ENCODE measurements around the gene PBX1. TPM values are rescaled to one million over a fixed set of nuclear protein-coding genes. Genes with fewer than 3 reads are reported as not detected.

The PBX1 gene
- total RNA-seq, 4 donors from 2014 or later = 89.6 to 138 (median 112) TPM

GRCh38 chr1:164843743-164844500 lies 284.9 kb downstream of the PBX1 start:
- H3K27ac ChIP-seq (replicated peaks in 1 of 4) = peak overlapping the region in 1 of 4 donors; percentile 16

GRCh38 chr1:164846731-164847691 lies 288.0 kb downstream of the PBX1 start:
- 85% methylated on average over 13 of the region's 13 CpGs for WGBS
- peak; percentile 88 for DNase-seq (ENCODE audit: extremely low spot score)
- intact Hi-C loops (cut with DNase I) = no loop called here
- H3K4me3 ChIP-seq = no peak overlapping the region
- H3K27ac ChIP-seq (replicated peaks in 1 of 4) = peak overlapping the region in 2 of 4 donors; percentile 16 to 33
- H3K36me3 ChIP-seq = peaks cover 12 to 45% (median 19%) of the 10 kb centered on the region in 4 donors
- H3K9me3 ChIP-seq = no peaks in the 10 kb centered on the region
- H3K4me1 ChIP-seq = peaks cover 12 to 46% (median 42%) of the 10 kb centered on the region in 4 donors
- H3K27me3 ChIP-seq = no peaks in the 10 kb centered on the region
- TF ChIP-seq POLR2AphosphoS5 (IDR thresholded peaks at IDR 0.05) (no peak), POLR2A (IDR thresholded peaks at IDR 0.05; ENCODE audit: low read depth) (no peak), EP300 (IDR thresholded peaks at IDR 0.05) (no peak), CTCF (IDR thresholded peaks at IDR 0.05) (no peak)

More at GRCh38 chr1:164843743-164844500, 284.9 kb downstream of the PBX1 start:
- H3K4me3 ChIP-seq = no peak overlapping the region
- H3K4me1 ChIP-seq = peaks cover 31 to 57% (median 50%) of the 10 kb centered on the region in 4 donors
- H3K36me3 ChIP-seq = peaks cover 12 to 39% (median 19%) of the 10 kb centered on the region in 4 donors
- no peaks in the 10 kb centered on the region for H3K9me3 ChIP-seq
- DNase-seq (ENCODE audit: extremely low spot score) = no peak
- 93% methylated on average over 3 of the region's 3 CpGs for WGBS
- H3K27me3 ChIP-seq = no peaks in the 10 kb centered on the region
- TF ChIP-seq CTCF (IDR thresholded peaks at IDR 0.05) (no peak), POLR2AphosphoS5 (IDR thresholded peaks at IDR 0.05) (no peak), POLR2A (IDR thresholded peaks at IDR 0.05; ENCODE audit: low read depth) (no peak), EP300 (IDR thresholded peaks at IDR 0.05) (no peak)
- intact Hi-C loops (cut with DNase I) = no loop called here

DNA sequence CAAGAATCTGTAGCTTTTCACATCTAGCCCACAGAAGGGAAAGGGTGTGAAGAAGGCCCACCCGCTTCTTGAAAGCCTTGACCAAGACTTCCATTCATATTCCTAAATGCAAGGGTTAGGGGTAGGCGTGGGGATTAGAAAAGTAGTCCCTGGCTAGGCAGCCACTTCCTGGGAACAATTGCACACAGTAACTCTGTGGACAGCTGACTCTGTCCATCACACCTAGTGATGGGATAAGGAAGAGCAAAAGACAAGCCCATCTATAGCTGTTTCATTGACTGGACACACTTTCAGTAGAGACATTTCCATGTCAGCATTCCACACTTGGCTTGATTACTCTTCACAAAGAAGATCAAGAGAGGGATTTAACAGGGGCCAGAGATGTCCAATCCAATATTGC lies 294.2 kb downstream of the PBX1 start:
- Histone ChIP-seq H3K36me3 (peaks cover 0 to 12% (median 0%) of the 10 kb centered on the region in 4 donors), H3K27me3 (no peaks in the 10 kb centered on the region), H3K4me3 (no peak overlapping the region), H3K27ac (replicated peaks in 1 of 4) (peak overlapping the region in 2 of 4 donors; percentile 50 to 68), H3K9me3 (no peaks in the 10 kb centered on the region), H3K4me1 (peaks cover 30 to 56% (median 54%) of the 10 kb centered on the region in 4 donors)
- 82% methylated on average over 2 of the region's 2 CpGs for WGBS
- DNase-seq (ENCODE audit: extremely low spot score) = no peak
- TF ChIP-seq EP300 (IDR thresholded peaks at IDR 0.05) = no peak
- no peak for TF ChIP-seq POLR2A (IDR thresholded peaks at IDR 0.05; ENCODE audit: low read depth)
- no peak for TF ChIP-seq CTCF (IDR thresholded peaks at IDR 0.05)
- TF ChIP-seq POLR2AphosphoS5 (IDR thresholded peaks at IDR 0.05) = no peak
- intact Hi-C loops (cut with DNase I) = no loop called here

GRCh38 chr1:164855716-164856329 lies 296.8 kb downstream of the PBX1 start:
- no peak for DNase-seq (ENCODE audit: extremely low spot score)
- Histone ChIP-seq H3K4me1 (peaks cover 34 to 59% (median 57%) of the 10 kb centered on the region in 4 donors), H3K36me3 (no peaks in the 10 kb centered on the region), H3K27me3 (no peaks in the 10 kb centered on the region), H3K9me3 (no peaks in the 10 kb centered on the region), H3K4me3 (no peak overlapping the region), H3K27ac (replicated peaks in 1 of 4) (peak overlapping the region in 3 of 4 donors; percentile 8 to 59 (median 58))
- TF ChIP-seq POLR2AphosphoS5 (IDR thresholded peaks at IDR 0.05) = no peak
- TF ChIP-seq EP300 (IDR thresholded peaks at IDR 0.05) = no peak
- TF ChIP-seq POLR2A (IDR thresholded peaks at IDR 0.05; ENCODE audit: low read depth) = no peak
- no peak for TF ChIP-seq CTCF (IDR thresholded peaks at IDR 0.05)
- intact Hi-C loops (cut with DNase I) = no loop called here
- 78% methylated on average over 2 of the region's 2 CpGs for WGBS
